GM12891 (cell line): ENCODE measurements around the gene FBLN2.

Experiments used
- DNase-seq: peaks from one replicate; pipeline ENCODE4 v3.0.0; 2011; ENCODE audit warnings: low spot score; ENCODE audit not compliant: insufficient read length
- FAIRE-seq: peaks from 2 replicates; lab custom pipeline; 2011; peaks lifted over from hg19 to GRCh38; lab: Jason Lieb, UNC
- PAX5 ChIP-seq: IDR thresholded peaks from 2 replicates; pipeline ENCODE4 v1.6.1; 2011; ENCODE audit warnings: low read length, moderate library complexity, mild to moderate bottlenecking; ENCODE audit not compliant: insufficient read depth, severe bottlenecking
- POLR2A ChIP-seq: IDR thresholded peaks from 2 replicates; pipeline ENCODE4 v1.6.1; 2011; ENCODE audit warnings: low read depth, low read length, control low read depth
- POLR2AphosphoS5 ChIP-seq: IDR thresholded peaks from 2 replicates; pipeline ENCODE4 v1.6.1; 2011; ENCODE audit warnings: low read depth, low read length, control low read depth
- POU2F2 ChIP-seq: IDR thresholded peaks from 2 replicates; pipeline ENCODE4 v1.6.1; 2011; ENCODE audit warnings: low read depth, mild to moderate bottlenecking, control low read depth, low read length, moderate library complexity
- SPI1 ChIP-seq: IDR thresholded peaks from 2 replicates; pipeline ENCODE4 v1.6.1; 2011; ENCODE audit warnings: low read depth, low read length, control low read depth
- TAF1 ChIP-seq: IDR thresholded peaks from 2 replicates; pipeline ENCODE4 v1.6.1; 2011; ENCODE audit warnings: low read depth, low read length, control low read depth

The FBLN2 gene

GRCh38 chr3:13684350-13684749 is 135.4 kb downstream of the FBLN2 start:
- FAIRE-seq (no peak), DNase-seq (no peak)
- TF ChIP-seq POU2F2 = no peak
- TF ChIP-seq PAX5 = no peak
- TF ChIP-seq TAF1 = no peak
- no peak for TF ChIP-seq POLR2A
- TF ChIP-seq SPI1 = no peak
- no peak for TF ChIP-seq POLR2AphosphoS5

- no peak for FAIRE-seq
- TF ChIP-seq PAX5 = no peak
- TF ChIP-seq SPI1 = no peak
- TF ChIP-seq POU2F2 = no peak
- no peak for TF ChIP-seq TAF1
- TF ChIP-seq POLR2AphosphoS5 = no peak
- TF ChIP-seq POLR2A = no peak
- no peak for DNase-seq
These were observed 135.9 kb downstream of the FBLN2 start for GRCh38 chr3:13684854-13685253.

GRCh38 chr3:13685721-13686120 is 136.8 kb downstream of the FBLN2 start:
- DNase-seq (no peak), FAIRE-seq (no peak)
- TF ChIP-seq PAX5 (no peak), POLR2AphosphoS5 (no peak), TAF1 (no peak), SPI1 (no peak), POU2F2 (no peak), POLR2A (no peak)

GRCh38 chr3:13686367-13687160 is 137.6 kb downstream of the FBLN2 start:
- DNase-seq (no peak), FAIRE-seq (no peak)
- TF ChIP-seq TAF1 (no peak), SPI1 (no peak), POU2F2 (no peak), POLR2AphosphoS5 (no peak), POLR2A (no peak), PAX5 (no peak)

- no peak for FAIRE-seq
- no peak for DNase-seq
- TF ChIP-seq POU2F2 = no peak
- TF ChIP-seq SPI1 = no peak
- TF ChIP-seq TAF1 = no peak
- no peak for TF ChIP-seq POLR2AphosphoS5
- TF ChIP-seq PAX5 = no peak
- no peak for TF ChIP-seq POLR2A
These were observed 138.6 kb downstream of the FBLN2 start for GRCh38 chr3:13687517-13687943.
